AG04450 (cell line): Measurements from ENCODE around the gene IFNL3. TPM values are rescaled to one million over a fixed set of nuclear protein-coding genes. Genes with fewer than 3 reads are reported as not detected.

Source experiments
- CTCF ChIA-PET: fragments of 300-600, 350-600 bp; formaldehyde crosslinking; extraction: SDS; loops from one replicate; lab custom pipeline; 2022; ENCODE audit warnings: antibody characterized with exemption, inconsistent platforms; lab: Charles Lee
- POLR2A ChIA-PET: fragments of 350-600 bp; formaldehyde crosslinking; extraction: SDS; loops from one replicate; lab custom pipeline; 2021; ENCODE audit warnings: antibody characterized with exemption, inconsistent platforms; lab: Yijun Ruan, JAX
- DNase-seq: peaks from one replicate; pipeline ENCODE4 v3.0.0-alpha.2; 2011; ENCODE audit warnings: low read depth, low spot score
- H3K27ac ChIP-seq: one replicate; pipeline ENCODE4 v1.5.1; 2012; ENCODE audit warnings: low read depth, low read length, control low read depth
- H3K27me3 ChIP-seq: one replicate; pipeline ENCODE4 v1.6.0; 2012; ENCODE audit warnings: low read length; ENCODE audit not compliant: control insufficient read depth, insufficient read depth
- H3K4me3 ChIP-seq: 2 replicates; pipeline ENCODE4 v1.5.1; 2011; ENCODE audit warnings: mild to moderate bottlenecking, low read depth, low read length, control low read depth
- H3K9me3 ChIP-seq: 2 replicates; pipeline ENCODE4 v1.5.1; 2012; ENCODE audit warnings: low read length; ENCODE audit not compliant: control insufficient read depth, insufficient read depth
- polyA plus RNA-seq: library from polyadenylated mRNA; depleted of rRNA; stranded (reverse); fragments of >200 nt; gene quantifications from 2 replicates; pipeline ENCODE4 v1.2.3, GENCODE V29; 2011
- TF ChIP-seq, protein P1 (sequence below): IDR thresholded peaks from 2 replicates; pipeline ENCODE4 v1.5.1; 2011; ENCODE audit warnings: low read depth, low read length, control low read depth, inconsistent platforms

The IFNL3 gene
- polyA plus RNA-seq, 1 experiment: not detected

DNA sequence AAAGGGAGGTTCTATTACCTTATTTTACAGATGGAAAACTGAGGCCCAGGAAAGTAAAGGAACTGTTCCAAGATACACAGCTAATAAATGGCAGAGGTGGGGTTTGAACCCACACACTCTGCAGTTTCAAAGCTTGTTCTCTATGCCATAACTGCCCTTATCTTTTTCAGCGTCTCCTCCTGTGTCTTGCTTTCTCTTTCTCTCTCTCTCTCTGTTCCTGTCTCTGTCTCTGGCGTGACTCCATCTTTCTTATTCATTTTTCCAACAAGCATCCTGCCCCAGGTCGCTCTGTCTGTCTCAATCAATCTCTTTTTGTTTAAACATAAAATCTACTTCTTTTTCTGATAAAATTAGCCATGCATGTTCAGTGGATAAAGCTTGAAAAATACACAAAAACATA lies 7.0 kb upstream of the IFNL3 start:
- Histone ChIP-seq H3K27ac (no peak overlapping the region), H3K9me3 (peaks cover 12% of the 10 kb centered on the region; the same call in 1 of the 2 replicates), H3K4me3 (no peak overlapping the region), H3K27me3 (peaks cover 53% of the 10 kb centered on the region)
- ChIA-PET POLR2A (no interaction called here), CTCF (no interaction called here)
- no peak for DNase-seq
- TF ChIP-seq, protein P1, sequence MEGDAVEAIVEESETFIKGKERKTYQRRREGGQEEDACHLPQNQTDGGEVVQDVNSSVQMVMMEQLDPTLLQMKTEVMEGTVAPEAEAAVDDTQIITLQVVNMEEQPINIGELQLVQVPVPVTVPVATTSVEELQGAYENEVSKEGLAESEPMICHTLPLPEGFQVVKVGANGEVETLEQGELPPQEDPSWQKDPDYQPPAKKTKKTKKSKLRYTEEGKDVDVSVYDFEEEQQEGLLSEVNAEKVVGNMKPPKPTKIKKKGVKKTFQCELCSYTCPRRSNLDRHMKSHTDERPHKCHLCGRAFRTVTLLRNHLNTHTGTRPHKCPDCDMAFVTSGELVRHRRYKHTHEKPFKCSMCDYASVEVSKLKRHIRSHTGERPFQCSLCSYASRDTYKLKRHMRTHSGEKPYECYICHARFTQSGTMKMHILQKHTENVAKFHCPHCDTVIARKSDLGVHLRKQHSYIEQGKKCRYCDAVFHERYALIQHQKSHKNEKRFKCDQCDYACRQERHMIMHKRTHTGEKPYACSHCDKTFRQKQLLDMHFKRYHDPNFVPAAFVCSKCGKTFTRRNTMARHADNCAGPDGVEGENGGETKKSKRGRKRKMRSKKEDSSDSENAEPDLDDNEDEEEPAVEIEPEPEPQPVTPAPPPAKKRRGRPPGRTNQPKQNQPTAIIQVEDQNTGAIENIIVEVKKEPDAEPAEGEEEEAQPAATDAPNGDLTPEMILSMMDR: no peak

DNA sequence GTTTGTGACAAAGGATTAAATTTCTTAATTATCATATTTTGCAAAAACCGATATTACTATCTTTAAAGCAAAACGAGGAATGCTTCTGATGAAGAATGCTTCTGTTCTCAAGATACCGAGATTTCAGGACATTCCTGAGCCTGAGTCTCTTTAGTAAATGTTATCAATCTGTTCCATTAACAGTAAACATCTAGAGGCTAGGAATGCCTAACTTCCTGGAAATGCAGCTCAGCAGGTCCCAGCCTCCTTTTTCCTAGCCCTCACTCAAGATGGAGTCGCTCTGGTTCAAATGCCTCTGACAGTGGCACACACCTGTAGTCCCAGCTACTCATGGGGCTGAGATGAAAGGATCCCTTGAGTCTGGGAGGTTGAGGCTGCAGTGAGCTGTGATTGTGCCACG lies 6.3 kb upstream of the IFNL3 start:
- ChIA-PET POLR2A (no interaction called here), CTCF (interaction anchor here (0.6 kb wide), 1 partner anchor 19 kb away, joined by 3 read pairs; no protein-coding TSS in a partner anchor)
- Histone ChIP-seq H3K9me3 (peaks cover 13% of the 10 kb centered on the region; the same call in 1 of the 2 replicates), H3K27me3 (peaks cover 52% of the 10 kb centered on the region), H3K4me3 (no peak overlapping the region), H3K27ac (no peak overlapping the region)
- no peak for DNase-seq
- TF ChIP-seq, protein P1: no peak

DNA sequence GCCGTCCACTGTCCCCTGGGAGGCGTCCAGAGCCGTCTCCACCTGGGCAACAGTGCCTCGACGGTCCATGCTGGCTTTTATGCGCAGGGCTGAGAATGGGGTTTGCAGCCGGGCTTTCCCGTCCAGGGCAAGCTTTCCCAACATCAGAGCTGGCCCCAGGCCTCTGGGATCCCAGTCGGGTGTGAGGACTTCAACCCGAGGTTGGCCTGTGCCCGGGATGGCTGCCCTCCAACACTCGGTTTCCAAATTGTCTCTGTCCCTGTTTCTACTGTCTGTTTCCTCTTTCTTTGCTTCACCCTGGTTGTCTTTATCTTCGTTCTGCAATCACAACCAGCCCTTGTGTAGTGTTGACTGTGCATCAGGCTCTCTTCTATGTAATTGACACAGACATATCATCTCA lies 4.0 kb upstream of the IFNL3 start, which contains the start of gene IFNL4:
Gene IFNL4, minus strand, starts transcription at position 51 of the 400 bp plus-strand sequence.
- DNase-seq: no peak
- TF ChIP-seq, protein P1: no peak
- Histone ChIP-seq H3K9me3 (peaks cover 13% of the 10 kb centered on the region; the same call in 1 of the 2 replicates), H3K27ac (no peak within 1 kb of the TSS), H3K4me3 (no peak within 1 kb of the TSS), H3K27me3 (peaks cover 49% of the 10 kb centered on the region)
- CTCF ChIA-PET: no interaction called here
- POLR2A ChIA-PET: no interaction called here

DNA sequence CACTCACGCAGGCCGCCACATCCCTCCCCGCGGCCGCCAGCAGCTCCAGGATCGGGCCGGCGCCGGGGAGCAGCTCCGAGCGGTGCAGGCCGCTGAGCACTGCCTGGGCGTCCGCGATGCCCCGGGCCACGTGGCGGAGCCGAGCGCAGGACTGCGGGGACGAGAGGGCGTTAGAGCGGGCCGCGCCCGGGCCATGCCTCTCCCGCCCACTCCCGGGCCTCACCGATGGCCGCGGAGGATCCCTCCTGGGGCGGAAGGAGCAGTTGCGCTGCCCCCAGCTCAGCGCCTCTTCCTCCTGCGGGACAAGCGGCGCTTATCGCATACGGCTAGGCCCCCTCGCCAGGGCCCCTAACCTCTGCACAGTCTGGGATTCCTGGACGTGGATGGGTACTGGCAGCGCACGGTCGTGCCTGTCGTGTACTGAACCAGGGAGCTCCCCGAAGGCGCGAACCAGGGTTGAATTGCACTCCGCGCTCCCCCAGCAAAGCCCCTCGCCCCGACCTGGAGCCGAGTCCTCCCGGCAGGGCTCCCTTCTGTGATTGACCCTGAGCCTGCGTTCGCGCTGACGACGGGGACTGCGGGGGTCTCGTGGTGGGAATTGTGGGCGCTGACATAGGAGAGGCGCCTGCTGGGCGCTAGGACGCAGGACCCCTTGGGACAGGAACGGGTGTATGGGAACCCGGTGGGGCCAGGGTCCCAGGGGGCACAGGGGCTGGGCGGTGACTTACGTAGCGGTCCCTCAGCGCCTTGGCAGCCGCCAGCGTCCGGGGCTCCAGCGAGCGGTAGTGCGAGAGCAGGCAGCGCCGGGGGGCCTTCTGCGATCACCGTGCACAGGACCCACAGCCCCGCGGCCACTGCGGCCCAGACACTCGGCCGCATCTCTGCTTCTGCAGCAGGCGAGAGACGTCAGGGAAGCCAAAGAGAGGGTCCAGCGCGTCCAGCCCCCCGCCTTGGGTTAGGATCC lies 3.2 kb upstream of the IFNL3 start:
- Histone ChIP-seq H3K9me3 (peaks cover 13% of the 10 kb centered on the region; the same call in 1 of the 2 replicates), H3K4me3 (no peak overlapping the region), H3K27me3 (peaks cover 45% of the 10 kb centered on the region), H3K27ac (no peak overlapping the region)
- POLR2A ChIA-PET: no interaction called here
- DNase-seq: no peak
- CTCF ChIA-PET: no interaction called here
- TF ChIP-seq, protein P1: no peak
